A673 (cell line): ENCODE measurements around the gene CTSZ. TPM values are rescaled to one million over a fixed set of nuclear protein-coding genes. Genes with fewer than 3 reads are reported as not detected.

Experiments used
- BruUV-seq: library from RNA; stranded (reverse); fragments of 400-500 nt; replicated peaks from 2 replicates; lab custom pipeline; 2021; lab: Mats Ljungman, UMichigan
- CTCF ChIA-PET: fragments of 300-600 bp; sonication (Branson Sonifier 250); formaldehyde crosslinking; loops from one replicate; lab custom pipeline; 2022; ENCODE audit warnings: antibody characterized with exemption; lab: Charles Lee
- POLR2A ChIA-PET: fragments of 300-600 bp; sonication (Branson Sonifier 250); formaldehyde crosslinking; loops from one replicate; lab custom pipeline; 2022; ENCODE audit warnings: antibody characterized with exemption; ENCODE audit not compliant: low non-redundant PET; lab: Charles Lee
- DNase-seq: peaks from one replicate; pipeline ENCODE4 v3.0.0-alpha.2; 2015; ENCODE audit warnings: low spot score
- H3K27ac ChIP-seq: fragments of 200-600 bp; sonication (generic); 2 replicates; pipeline ENCODE4 v1.5.1; 2016; ENCODE audit warnings: mixed run types, low read depth, mild to moderate bottlenecking, mixed read lengths, antibody characterized with exemption, low read length; ENCODE audit not compliant: poor library complexity, severe bottlenecking
- H3K27me3 ChIP-seq: fragments of 200-600 bp; sonication (generic); replicated peaks from 2 replicates; pipeline ENCODE4 v1.6.1; 2017; ENCODE audit warnings: mixed run types, low read depth, mild to moderate bottlenecking, mixed read lengths, antibody characterized with exemption, low read length; ENCODE audit not compliant: insufficient read depth, poor library complexity
- H3K36me3 ChIP-seq: fragments of 200-600 bp; sonication (generic); 2 replicates; pipeline ENCODE4 v1.6.1; 2016; ENCODE audit warnings: mixed run types, mild to moderate bottlenecking, mixed read lengths, antibody characterized with exemption, low read length; ENCODE audit not compliant: insufficient read depth, poor library complexity, severe bottlenecking
- H3K4me1 ChIP-seq: fragments of 200-600 bp; sonication (generic); 2 replicates; pipeline ENCODE4 v1.6.1; 2017; ENCODE audit warnings: mixed run types, mild to moderate bottlenecking, mixed read lengths, antibody characterized with exemption, low read length; ENCODE audit not compliant: insufficient read depth, poor library complexity, severe bottlenecking
- H3K4me3 ChIP-seq: fragments of 200-600 bp; sonication (generic); 2 replicates; pipeline ENCODE4 v1.5.1; 2016; ENCODE audit warnings: low read depth, mixed run types, mild to moderate bottlenecking, mixed read lengths, low read length; ENCODE audit not compliant: poor library complexity, severe bottlenecking
- H3K9me3 ChIP-seq: fragments of 200-600 bp; sonication (generic); 2 replicates; pipeline ENCODE4 v1.6.1; 2016; ENCODE audit warnings: mixed run types, low read depth, mild to moderate bottlenecking, mixed read lengths, antibody characterized with exemption, low read length; ENCODE audit not compliant: poor library complexity, severe bottlenecking
- CTCF ChIP-seq: fragments of 300-800, 200-600 bp; sonication (generic); conservative IDR thresholded peaks from 2 replicates; pipeline ENCODE4 v1.5.1; 2017; ENCODE audit warnings: low read depth, mild to moderate bottlenecking, antibody characterized with exemption, low read length, moderate library complexity, mixed read lengths
- EZH2 ChIP-seq: fragments of 200-600 bp; sonication (generic); IDR thresholded peaks from 2 replicates; pipeline ENCODE4 v1.6.1; 2017; ENCODE audit warnings: borderline replicate concordance, low read depth, mild to moderate bottlenecking, mixed read lengths, antibody characterized with exemption, low read length; ENCODE audit not compliant: poor library complexity, severe bottlenecking
- intact Hi-C: fragments of 100-400 bp; cut with micrococcal nuclease; formaldehyde crosslinking; loops from one replicate; pipeline ENCODE4 v1.10.0; 2022; ENCODE audit not compliant: unreplicated experiment
- total RNA-seq: library from RNA; stranded (reverse); gene quantifications from 2 replicates; pipeline ENCODE4 v1.2.3, GENCODE V29; 2021

The CTSZ gene
- total RNA-seq, 1 experiment from 2014 or later = 1.2 TPM

- TF ChIP-seq CTCF = no peak
- TF ChIP-seq EZH2 = no peak
- BruUV-seq = no TSS peak
- ChIA-PET POLR2A (no interaction called here), CTCF (no interaction called here)
- Histone ChIP-seq H3K36me3 (no peaks in the 10 kb centered on the region), H3K9me3 (no peaks in the 10 kb centered on the region), H3K27me3 (peaks cover 6% of the 10 kb centered on the region), H3K4me1 (no peaks in the 10 kb centered on the region), H3K27ac (no peak overlapping the region), H3K4me3 (no peak overlapping the region)
- intact Hi-C loops = no loop called here
- DNase-seq = no peak
These were observed 43.9 kb downstream of the CTSZ start for GRCh38 chr20:58963060-58963584.

DNA sequence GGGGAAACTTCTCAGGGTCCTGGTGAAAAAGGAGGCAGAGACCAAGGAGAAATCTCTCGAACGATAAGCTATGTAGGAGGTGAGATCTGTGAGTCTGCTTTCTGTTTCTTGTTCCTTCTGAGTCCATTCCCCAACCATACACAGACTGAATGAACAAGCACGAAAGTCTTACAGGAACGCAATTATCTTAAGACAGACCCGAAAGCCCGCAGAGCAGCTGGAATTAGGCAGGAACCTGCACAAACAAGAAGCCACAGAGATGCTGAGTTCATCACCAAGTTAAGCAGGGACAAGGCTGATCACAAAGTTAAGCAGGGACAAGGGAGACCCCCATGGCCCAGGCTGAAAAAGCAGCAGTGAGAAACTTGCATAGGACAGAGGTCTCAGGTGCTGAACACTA lies 47.4 kb downstream of the CTSZ start:
- H3K9me3 ChIP-seq = no peaks in the 10 kb centered on the region
- no peak for TF ChIP-seq EZH2
- no peak for TF ChIP-seq CTCF
- H3K27me3 ChIP-seq = peaks cover 6% of the 10 kb centered on the region
- intact Hi-C loops = no loop called here
- DNase-seq = no peak
- no peak overlapping the region for H3K4me3 ChIP-seq
- H3K27ac ChIP-seq = no peak overlapping the region
- ChIA-PET POLR2A (no interaction called here), CTCF (no interaction called here)
- no peaks in the 10 kb centered on the region for H3K4me1 ChIP-seq
- no TSS peak for BruUV-seq
- H3K36me3 ChIP-seq = no peaks in the 10 kb centered on the region

DNA sequence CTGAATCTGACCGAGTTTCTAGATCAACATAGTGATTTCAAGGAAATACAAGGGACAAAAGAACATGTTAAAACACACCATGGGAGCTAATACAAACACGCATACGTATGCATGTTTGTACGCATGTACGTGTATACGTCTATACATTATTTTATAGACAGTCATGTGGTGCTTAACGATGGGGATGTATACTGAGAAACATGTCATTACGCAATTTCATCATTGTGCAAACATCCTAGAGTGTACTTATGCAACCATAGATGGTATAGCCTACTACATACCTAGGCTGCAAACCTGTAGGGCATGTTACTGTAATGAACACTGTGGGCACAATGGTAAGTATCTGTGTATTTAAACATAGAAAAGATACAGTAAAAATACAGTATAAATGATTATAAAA lies 51.0 kb downstream of the CTSZ start:
- BruUV-seq = no TSS peak
- H3K4me3 ChIP-seq = no peak overlapping the region
- TF ChIP-seq CTCF (no peak), EZH2 (no peak)
- no peaks in the 10 kb centered on the region for H3K36me3 ChIP-seq
- no peak for DNase-seq
- intact Hi-C loops = no loop called here
- no peaks in the 10 kb centered on the region for H3K4me1 ChIP-seq
- ChIA-PET POLR2A (no interaction called here), CTCF (no interaction called here)
- peaks cover 6% of the 10 kb centered on the region for H3K27me3 ChIP-seq
- H3K9me3 ChIP-seq = no peaks in the 10 kb centered on the region
- no peak overlapping the region for H3K27ac ChIP-seq
